MG63 (cell line): ENCODE results near the gene PEDS1. TPM values are rescaled to one million over a fixed set of nuclear protein-coding genes. Genes with fewer than 3 reads are reported as not detected.

Source experiments
- DNase-seq: peaks from one replicate; pipeline ENCODE4 v3.0.0-alpha.2; 2020
- H3K27me3 ChIP-seq: fragments of 250-450 bp; sonication (Bioruptor Pico); 2 replicates; pipeline ENCODE4 v1.5.1; 2020; ENCODE audit warnings: mild to moderate bottlenecking, moderate library complexity
- H3K36me3 ChIP-seq: fragments of 250-450 bp; sonication (Bioruptor Pico); 2 replicates; pipeline ENCODE4 v1.5.1; 2020; ENCODE audit warnings: mild to moderate bottlenecking, moderate library complexity
- H3K4me3 ChIP-seq: fragments of 250-450 bp; sonication (Bioruptor Pico); 2 replicates; pipeline ENCODE4 v1.5.1; 2020; ENCODE audit warnings: mild to moderate bottlenecking, moderate library complexity
- H3K9me3 ChIP-seq: fragments of 250-450 bp; sonication (Bioruptor Pico); 2 replicates; pipeline ENCODE4 v1.5.1; 2020; ENCODE audit warnings: mild to moderate bottlenecking, moderate library complexity
- total RNA-seq: library from RNA; depleted of rRNA; stranded (reverse); fragments of >200 nt; shearing (Covaris generic); gene quantifications from 2 replicates; pipeline ENCODE4 v1.2.3, GENCODE V29; 2014; ENCODE audit warnings: low replicate concordance

Gene PEDS1
- total RNA-seq, 1 experiment from 2014 or later: 31.6 TPM

GRCh38 chr20:50129662-50130355 is 23.7 kb downstream of the PEDS1 start:
- Histone ChIP-seq H3K36me3 (peaks cover 96% of the 10 kb centered on the region), H3K4me3 (no peak overlapping the region), H3K9me3 (no peaks in the 10 kb centered on the region), H3K27me3 (no peaks in the 10 kb centered on the region)
- DNase-seq: peak; percentile 45

GRCh38 chr20:50128520-50128905 is 25.0 kb downstream of the PEDS1 start:
- DNase-seq: no peak
- Histone ChIP-seq H3K27me3 (no peaks in the 10 kb centered on the region), H3K4me3 (no peak overlapping the region), H3K36me3 (peaks cover 96% of the 10 kb centered on the region), H3K9me3 (no peaks in the 10 kb centered on the region; the same call in 1 of the 2 replicates)

- H3K9me3 ChIP-seq: no peaks in the 10 kb centered on the region; the same call in 1 of the 2 replicates
- peaks cover 96% of the 10 kb centered on the region for H3K36me3 ChIP-seq
- no peak for DNase-seq
- no peak overlapping the region for H3K4me3 ChIP-seq
- no peaks in the 10 kb centered on the region for H3K27me3 ChIP-seq
These were observed 25.7 kb downstream of the PEDS1 start for GRCh38 chr20:50127587-50128519.

- DNase-seq: no peak
- Histone ChIP-seq H3K9me3 (peaks cover 5% of the 10 kb centered on the region), H3K4me3 (no peak overlapping the region), H3K27me3 (no peaks in the 10 kb centered on the region), H3K36me3 (peaks cover 94% of the 10 kb centered on the region)
These were observed 26.9 kb downstream of the PEDS1 start for GRCh38 chr20:50126662-50127061.

- Histone ChIP-seq H3K9me3 (peaks cover 6% of the 10 kb centered on the region), H3K36me3 (peaks cover 86% of the 10 kb centered on the region), H3K4me3 (no peak overlapping the region), H3K27me3 (no peaks in the 10 kb centered on the region)
- no peak for DNase-seq
These were observed 28.2 kb downstream of the PEDS1 start for GRCh38 chr20:50125279-50125678.

GRCh38 chr20:50124496-50124895 is 29.0 kb downstream of the PEDS1 start:
- Histone ChIP-seq H3K9me3 (peaks cover 6% of the 10 kb centered on the region), H3K27me3 (no peaks in the 10 kb centered on the region), H3K4me3 (no peak overlapping the region), H3K36me3 (peaks cover 78% of the 10 kb centered on the region)
- DNase-seq: no peak

GRCh38 chr20:50123418-50123817 is 30.1 kb downstream of the PEDS1 start:
- Histone ChIP-seq H3K9me3 (peaks cover 6% of the 10 kb centered on the region), H3K4me3 (no peak overlapping the region), H3K36me3 (peaks cover 67% of the 10 kb centered on the region), H3K27me3 (no peaks in the 10 kb centered on the region)
- no peak for DNase-seq

- DNase-seq: no peak
- H3K27me3 ChIP-seq: no peaks in the 10 kb centered on the region
- peaks cover 61% of the 10 kb centered on the region for H3K36me3 ChIP-seq
- H3K4me3 ChIP-seq: no peak overlapping the region
- peaks cover 6% of the 10 kb centered on the region for H3K9me3 ChIP-seq
These were observed 30.8 kb downstream of the PEDS1 start for GRCh38 chr20:50122763-50123162.

GRCh38 chr20:50121858-50122271 is 31.7 kb downstream of the PEDS1 start:
- no peaks in the 10 kb centered on the region for H3K27me3 ChIP-seq
- peak; percentile 84 for DNase-seq
- H3K36me3 ChIP-seq: peaks cover 54% of the 10 kb centered on the region
- peaks cover 6% of the 10 kb centered on the region for H3K9me3 ChIP-seq
- no peak overlapping the region for H3K4me3 ChIP-seq

- peaks cover 6% of the 10 kb centered on the region for H3K9me3 ChIP-seq
- H3K4me3 ChIP-seq: no peak overlapping the region
- peak; percentile 81 for DNase-seq
- no peaks in the 10 kb centered on the region for H3K27me3 ChIP-seq
- H3K36me3 ChIP-seq: peaks cover 47% of the 10 kb centered on the region
These were observed 32.4 kb downstream of the PEDS1 start for GRCh38 chr20:50120935-50121693.

- H3K27me3 ChIP-seq: no peaks in the 10 kb centered on the region
- DNase-seq: no peak
- peaks cover 6% of the 10 kb centered on the region; the same call in 1 of the 2 replicates for H3K9me3 ChIP-seq
These were observed 35.3 kb downstream of the PEDS1 start for GRCh38 chr20:50118203-50118602.

GRCh38 chr20:50116368-50116999 is 37.0 kb downstream of the PEDS1 start:
- peak overlapping the region; percentile 52 for H3K4me3 ChIP-seq
- peaks cover 4% of the 10 kb centered on the region for H3K36me3 ChIP-seq
- no peaks in the 10 kb centered on the region for H3K27me3 ChIP-seq
- H3K9me3 ChIP-seq: no peaks in the 10 kb centered on the region
- no peak for DNase-seq

More at GRCh38 chr20:50118203-50118602, 35.3 kb downstream of the PEDS1 start:
- H3K36me3 ChIP-seq: peaks cover 19% of the 10 kb centered on the region
- no peak overlapping the region for H3K4me3 ChIP-seq

GRCh38 chr20:50115591-50116367 is 37.7 kb downstream of the PEDS1 start:
- H3K36me3 ChIP-seq: peaks cover 5% of the 10 kb centered on the region
- DNase-seq: peak; percentile 97
- H3K27me3 ChIP-seq: no peaks in the 10 kb centered on the region
- H3K4me3 ChIP-seq: peak overlapping the region; percentile 52
- no peaks in the 10 kb centered on the region for H3K9me3 ChIP-seq

- H3K9me3 ChIP-seq: no peaks in the 10 kb centered on the region
- H3K4me3 ChIP-seq: peak overlapping the region; percentile 52
- no peaks in the 10 kb centered on the region for H3K27me3 ChIP-seq
- H3K36me3 ChIP-seq: peaks cover 12% of the 10 kb centered on the region
- DNase-seq: no peak
These were observed 38.4 kb downstream of the PEDS1 start for GRCh38 chr20:50115041-50115512.

GRCh38 chr20:50113420-50114224 is 39.9 kb downstream of the PEDS1 start:
- Histone ChIP-seq H3K4me3 (peak overlapping the region; percentile 95), H3K9me3 (no peaks in the 10 kb centered on the region), H3K27me3 (no peaks in the 10 kb centered on the region), H3K36me3 (peaks cover 25% of the 10 kb centered on the region)
- no peak for DNase-seq
